IMR-90 (cell line): Measurements from ENCODE around the gene VILL. TPM values are rescaled to one million over a fixed set of nuclear protein-coding genes. Genes with fewer than 3 reads are reported as not detected.

Source experiments
- ATAC-seq: fragments of 200-7000 bp; cut with Tn5 transposase; 2 replicates; pipeline ENCODE4 v1.9.1; 2020; ENCODE audit warnings: low read depth, mild to moderate bottlenecking, moderate library complexity
- BruUV-seq: library from RNA; stranded (reverse); fragments of 400-500 nt; replicated peaks from 2 replicates; lab custom pipeline; 2021; lab: Mats Ljungman, UMichigan
- CTCF ChIA-PET: fragments of 300-600 bp; formaldehyde crosslinking; extraction: SDS; loops from one replicate; lab custom pipeline; 2021; ENCODE audit warnings: antibody characterized with exemption; lab: Yijun Ruan, JAX
- POLR2A ChIA-PET: fragments of 300-600 bp; sonication (Branson Sonifier 250); formaldehyde crosslinking; loops from one replicate; lab custom pipeline; 2022; ENCODE audit warnings: antibody characterized with exemption; ENCODE audit not compliant: unreplicated experiment; lab: Charles Lee
- DNase-seq: peaks from one replicate; pipeline ENCODE4 v3.0.0; 2013
- H2AFZ ChIP-seq: replicated peaks from 2 replicates; pipeline ENCODE3; 2013; ENCODE audit warnings: low read length, mild to moderate bottlenecking; ENCODE audit not compliant: poor library complexity
- H2AK5ac ChIP-seq: 2 replicates; pipeline ENCODE4 v1.6.1; 2013; ENCODE audit warnings: low read depth, low read length, inconsistent platforms
- H2AK9ac ChIP-seq: replicated peaks from 2 replicates; pipeline ENCODE3; 2013; ENCODE audit warnings: mild to moderate bottlenecking, low read depth, low read length, moderate library complexity; ENCODE audit not compliant: poor library complexity
- H2BK120ac ChIP-seq: 2 replicates; pipeline ENCODE4 v1.6.1; 2013; ENCODE audit warnings: low read depth, low read length, inconsistent platforms
- H2BK15ac ChIP-seq: 3 replicates; pipeline ENCODE4 v1.6.1; 2013; ENCODE audit warnings: low read depth, low read length, inconsistent platforms
- H2BK20ac ChIP-seq: 2 replicates; pipeline ENCODE4 v1.6.1; 2013; ENCODE audit warnings: low read depth, mild to moderate bottlenecking, inconsistent platforms, low read length, moderate library complexity
- H2BK5ac ChIP-seq: 2 replicates; pipeline ENCODE4 v1.6.1; 2013; ENCODE audit warnings: mild to moderate bottlenecking, low read depth, low read length, inconsistent platforms; ENCODE audit not compliant: poor library complexity, severe bottlenecking
- H3K14ac ChIP-seq: replicated peaks from 2 replicates; pipeline ENCODE4 v1.6.1; 2013; ENCODE audit warnings: low read depth, low read length, inconsistent platforms
- H3K18ac ChIP-seq: 2 replicates; pipeline ENCODE4 v1.6.1; 2013; ENCODE audit warnings: low read depth, low read length, control low read depth
- H3K23ac ChIP-seq: 2 replicates; pipeline ENCODE4 v1.6.1; 2013; ENCODE audit warnings: low read depth, low read length, inconsistent platforms
- H3K27ac ChIP-seq: 2 replicates; pipeline ENCODE4 v1.5.1; 2013; ENCODE audit warnings: mild to moderate bottlenecking, control low read depth, low read length; ENCODE audit not compliant: insufficient read depth
- H3K27me3 ChIP-seq: 2 replicates; pipeline ENCODE4 v1.6.1; 2013; ENCODE audit warnings: low read length; ENCODE audit not compliant: control insufficient read depth, insufficient read depth
- H3K36me3 ChIP-seq: 2 replicates; pipeline ENCODE4 v1.6.1; 2013; ENCODE audit warnings: low read length, mixed read lengths; ENCODE audit not compliant: control insufficient read depth, insufficient read depth
- H3K4ac ChIP-seq: 2 replicates; pipeline ENCODE4 v1.6.1; 2013; ENCODE audit warnings: low read depth, low read length, inconsistent platforms
- H3K4me1 ChIP-seq: 2 replicates; pipeline ENCODE4 v1.6.1; 2013; ENCODE audit warnings: low read length, mixed read lengths; ENCODE audit not compliant: control insufficient read depth, insufficient read depth
- H3K4me2 ChIP-seq: 2 replicates; pipeline ENCODE4 v1.6.1; 2013; ENCODE audit warnings: low read depth, mild to moderate bottlenecking, control low read depth, low read length, moderate library complexity
- H3K4me3 ChIP-seq: 2 replicates; pipeline ENCODE4 v1.5.1; 2013; ENCODE audit warnings: low read depth, mild to moderate bottlenecking, control low read depth, low read length, moderate library complexity; ENCODE audit not compliant: insufficient read depth
- H3K56ac ChIP-seq: 2 replicates; pipeline ENCODE4 v1.6.1; 2013; ENCODE audit warnings: low read length, inconsistent platforms; ENCODE audit not compliant: insufficient read depth; ENCODE audit errors: extremely low read depth
- H3K79me1 ChIP-seq, 2 experiments: 2 replicates each; pipeline ENCODE4 v1.6.1; 2013; ENCODE audit warnings: low read length in 2 of 2, inconsistent platforms in 1 of 2, low read depth in 1 of 2
- H3K9ac ChIP-seq: 2 replicates; pipeline ENCODE4 v1.6.1; 2013; ENCODE audit warnings: low read depth, low read length, control low read depth
- H3K9me1 ChIP-seq: 2 replicates; pipeline ENCODE4 v1.6.1; 2013; ENCODE audit warnings: low read length, inconsistent platforms; ENCODE audit not compliant: insufficient read depth
- H3K9me3 ChIP-seq: 2 replicates; pipeline ENCODE4 v1.6.1; 2013; ENCODE audit warnings: low read length; ENCODE audit not compliant: control insufficient read depth, insufficient read depth
- H4K20me1 ChIP-seq: 2 replicates; pipeline ENCODE4 v1.6.1; 2013; ENCODE audit warnings: low read length, inconsistent platforms; ENCODE audit not compliant: insufficient read depth
- H4K5ac ChIP-seq: 2 replicates; pipeline ENCODE4 v1.6.1; 2013; ENCODE audit warnings: mild to moderate bottlenecking, low read depth, low read length, control low read depth
- H4K8ac ChIP-seq, 2 experiments: 2 replicates each; pipeline ENCODE4 v1.6.1; 2013; ENCODE audit warnings: low read depth in 2 of 2, low read length in 2 of 2, control low read depth in 1 of 2, inconsistent platforms in 1 of 2
- H4K91ac ChIP-seq: 2 replicates; pipeline ENCODE4 v1.6.1; 2013; ENCODE audit warnings: low read depth, low read length, inconsistent platforms; ENCODE audit not compliant: insufficient read depth
- BHLHE40 ChIP-seq: fragments of 150-350 bp; IDR thresholded peaks from 2 replicates; pipeline ENCODE4 v1.6.1; 2016; ENCODE audit warnings: mild to moderate bottlenecking, low read depth, low read length
- CEBPB ChIP-seq: IDR thresholded peaks from 2 replicates; pipeline ENCODE4 v1.6.1; 2012; ENCODE audit warnings: low read depth, low read length, improper control_type of control experiment
- CHD1 ChIP-seq: IDR thresholded peaks from 2 replicates; pipeline ENCODE4 v1.6.1; 2012; ENCODE audit warnings: low read depth, low read length, improper control_type of control experiment
- ELK1 ChIP-seq: fragments of 150-350 bp; IDR thresholded peaks from 2 replicates; pipeline ENCODE4 v1.6.1; 2016; ENCODE audit warnings: low read depth, mild to moderate bottlenecking, low read length, moderate library complexity, borderline replicate concordance
- FOS ChIP-seq: fragments of 150-350 bp; IDR thresholded peaks from 2 replicates; pipeline ENCODE4 v1.6.1; 2016; ENCODE audit warnings: low read depth, low read length
- MAFK ChIP-seq: IDR thresholded peaks from 2 replicates; pipeline ENCODE4 v1.6.1; 2012; ENCODE audit warnings: low read depth, low read length, improper control_type of control experiment
- MAZ ChIP-seq: IDR thresholded peaks from 2 replicates; pipeline ENCODE4 v1.6.1; 2012; ENCODE audit warnings: low read depth, mild to moderate bottlenecking, low read length, improper control_type of control experiment, moderate library complexity, borderline replicate concordance
- MXI1 ChIP-seq: IDR thresholded peaks from 2 replicates; pipeline ENCODE4 v1.6.1; 2012; ENCODE audit warnings: low read depth, mild to moderate bottlenecking, low read length, moderate library complexity, borderline replicate concordance
- NFE2L2 ChIP-seq: fragments of 150-350 bp; IDR thresholded peaks from 2 replicates; pipeline ENCODE4 v1.6.1; 2016; ENCODE audit warnings: low read depth, mild to moderate bottlenecking, low read length
- POLR2A ChIP-seq: IDR thresholded peaks from 2 replicates; pipeline ENCODE4 v1.6.1; 2012; ENCODE audit warnings: mild to moderate bottlenecking, low read depth, low read length
- RAD21 ChIP-seq: IDR thresholded peaks from 2 replicates; pipeline ENCODE4 v1.6.1; 2012; ENCODE audit warnings: low read length, improper control_type of control experiment
- RCOR1 ChIP-seq: IDR thresholded peaks from 2 replicates; pipeline ENCODE4 v1.6.1; 2012; ENCODE audit warnings: mild to moderate bottlenecking, low read length, improper control_type of control experiment; ENCODE audit not compliant: insufficient replicate concordance
- RFX5 ChIP-seq: IDR thresholded peaks from 2 replicates; pipeline ENCODE4 v1.8.0; 2012; ENCODE audit warnings: low read depth, mild to moderate bottlenecking, low read length, moderate library complexity
- SMC3 ChIP-seq: fragments of 150-350 bp; IDR thresholded peaks from 2 replicates; pipeline ENCODE4 v1.6.1; 2016; ENCODE audit warnings: low read depth, mild to moderate bottlenecking, antibody characterized with exemption, low read length, moderate library complexity
- USF2 ChIP-seq: fragments of 150-350 bp; IDR thresholded peaks from 2 replicates; pipeline ENCODE4 v1.6.1; 2017; ENCODE audit warnings: mild to moderate bottlenecking, antibody characterized with exemption, low read length, low read depth
- WGBS, 2 experiments: methylation state at CpG; one replicate each; pipeline versions ENCODE4 v1.1.5 to v1.1.7; 2013; ENCODE audit warnings: missing lambda C conversion rate in 2 of 2; ENCODE audit not compliant: insufficient read length in 1 of 2; ENCODE audit errors: extremely low coverage in 2 of 2; 5-methylcytosine and 5-hydroxymethylcytosine counted together
- dilution Hi-C: fragments of 300-500 bp; cut with HindIII; formaldehyde crosslinking; loops from one replicate; pipeline ENCODE4 v1.14.3; 2018; ENCODE audit warnings: low sequenced_read_pairs; ENCODE audit not compliant: unreplicated experiment
- in situ Hi-C: fragments of 300-500 bp; cut with MboI; formaldehyde crosslinking; loops from 3 replicates; pipeline ENCODE4 v1.14.3; 2019; ENCODE audit warnings: low sequenced_read_pairs, inconsistent platforms, mixed read lengths
- intact Hi-C: fragments of 100-400 bp; cut with micrococcal nuclease; formaldehyde crosslinking; loops from 2 replicates; pipeline ENCODE4 v1.10.0; 2022
- polyA plus RNA-seq, 3 experiments: library from polyadenylated mRNA; depleted of rRNA; stranded (reverse); fragments of >200 nt; gene quantifications; 2 replicates each; pipeline ENCODE4 v1.2.3, GENCODE V29; 2012; ENCODE audit warnings: low replicate concordance in 1 of 3
- total RNA-seq: library from RNA; depleted of rRNA; stranded (reverse); fragments of >200 nt; gene quantifications from 2 replicates; pipeline ENCODE4 v1.2.3, GENCODE V29; 2012

VILL gene
- total and polyA plus RNA-seq, 2 of the 4 experiments (the other 2 are of a cell fraction) = 2.3 to 4.7 TPM

GRCh38 chr3:37953707-37954394 lies 36.7 kb upstream of the VILL start (continued):
- no peak for TF ChIP-seq RAD21

GRCh38 chr3:37954881-37955280 lies 35.7 kb upstream of the VILL start:
- H2AK5ac ChIP-seq = no peak overlapping the region
- no peak overlapping the region for H3K23ac ChIP-seq
- no peak overlapping the region for H2BK20ac ChIP-seq
- no peak overlapping the region for H3K56ac ChIP-seq
- H3K4me1 ChIP-seq = peaks cover 10% of the 10 kb centered on the region
- H3K9me1 ChIP-seq = peaks cover 9% of the 10 kb centered on the region
- H3K27me3 ChIP-seq = no peaks in the 10 kb centered on the region
- 100% methylated on average over 2 of the region's 6 CpGs; no CpG with 5 or more reads in 1 of the 2 experiments for WGBS, 2 experiments
- H3K36me3 ChIP-seq = peaks cover 4% of the 10 kb centered on the region
- no peak overlapping the region for H4K91ac ChIP-seq
- H2BK5ac ChIP-seq = no peak overlapping the region
- H3K14ac ChIP-seq = no peak overlapping the region
- no peak overlapping the region for H2BK120ac ChIP-seq
- intact Hi-C loops = loop anchor here (5.0 kb wide), 1 partner anchor 508 kb away; no protein-coding TSS in a partner anchor
- H2AFZ ChIP-seq = no peak overlapping the region
- POLR2A ChIA-PET = no interaction called here
- no TSS peak for BruUV-seq
- no peaks in the 10 kb centered on the region for H3K9me3 ChIP-seq
- no peak overlapping the region for H3K9ac ChIP-seq
- H2AK9ac ChIP-seq = no peak overlapping the region
- no peak overlapping the region for H4K8ac ChIP-seq
- no peak overlapping the region for H2BK15ac ChIP-seq
- no peak for ATAC-seq
- no peaks in the 10 kb centered on the region for H4K20me1 ChIP-seq
- H3K4me3 ChIP-seq = no peak overlapping the region
- dilution Hi-C loops = no loop called here
- no peak for DNase-seq
- no peak overlapping the region for H3K27ac ChIP-seq
- CTCF ChIA-PET = interaction anchor here (1.6 kb wide), 1 partner anchor 9 kb away, joined by 3 read pairs; no protein-coding TSS in a partner anchor
- H4K5ac ChIP-seq = no peak overlapping the region
- in situ Hi-C loops = no loop called here
- no peak overlapping the region for H3K4me2 ChIP-seq
- no peak overlapping the region for H3K4ac ChIP-seq
- H3K18ac ChIP-seq = no peak overlapping the region
- H3K79me1 ChIP-seq = peaks cover 8 to 20% of the 10 kb centered on the region in 2 experiments; a peak in 2 of 4 replicates
- TF ChIP-seq RCOR1 (no peak), USF2 (no peak), BHLHE40 (no peak), RAD21 (no peak), NFE2L2 (no peak), SMC3 (no peak), MAFK (no peak), RFX5 (no peak), CHD1 (no peak), MXI1 (no peak), FOS (no peak), CEBPB (no peak), MAZ (no peak), ELK1 (no peak), POLR2A (no peak)
